MM.1S (cell line): ENCODE data around the gene MBOAT1.

ENCODE experiments used
- DNase-seq: peaks from one replicate; pipeline ENCODE4 v3.0.0-alpha.2; 2015
- H2AFZ ChIP-seq: fragments of 300-600 bp; sonication (generic); 2 replicates; pipeline ENCODE4 v1.6.0; 2016; ENCODE audit warnings: antibody characterized with exemption, low read length
- H3F3A ChIP-seq: fragments of 300-600 bp; sonication (generic); 2 replicates; pipeline ENCODE4 v1.6.1; 2016; ENCODE audit warnings: mild to moderate bottlenecking, antibody characterized with exemption, low read length, moderate library complexity, mixed read lengths; ENCODE audit not compliant: insufficient read depth
- H3K27ac ChIP-seq: fragments of 300-600 bp; sonication (generic); 2 replicates; pipeline ENCODE4 v1.5.1; 2016; ENCODE audit warnings: mild to moderate bottlenecking, low read length
- H3K27me3 ChIP-seq: fragments of 300-600 bp; sonication (generic); replicated peaks from 2 replicates; pipeline ENCODE4 v1.6.0; 2016; ENCODE audit warnings: low read length; ENCODE audit not compliant: insufficient read depth
- H3K36me3 ChIP-seq: fragments of 300-600 bp; sonication (generic); replicated peaks from 2 replicates; pipeline ENCODE4 v1.6.1; 2016; ENCODE audit warnings: mild to moderate bottlenecking, low read length, mixed read lengths; ENCODE audit not compliant: insufficient read depth
- H3K4me1 ChIP-seq: fragments of 300-600 bp; sonication (generic); 2 replicates; pipeline ENCODE4 v1.6.1; 2016; ENCODE audit warnings: low read length, mixed read lengths
- H3K4me2 ChIP-seq: fragments of 300-600 bp; sonication (generic); 2 replicates; pipeline ENCODE4 v1.6.0; 2016; ENCODE audit warnings: low read depth, low read length
- H3K4me3 ChIP-seq: fragments of 300-600 bp; sonication (generic); 2 replicates; pipeline ENCODE4 v1.5.1; 2016; ENCODE audit warnings: low read length, mixed read lengths
- H3K79me2 ChIP-seq: fragments of 300-600 bp; sonication (generic); 2 replicates; pipeline ENCODE4 v1.6.1; 2016; ENCODE audit warnings: mixed run types, low read length, mixed read lengths
- H3K9ac ChIP-seq: fragments of 300-600 bp; sonication (generic); 2 replicates; pipeline ENCODE4 v1.6.1; 2016; ENCODE audit warnings: low read length, mixed read lengths
- H3K9me2 ChIP-seq: fragments of 300-600 bp; sonication (generic); replicated peaks from 2 replicates; pipeline ENCODE4 v1.6.1; 2016; ENCODE audit warnings: mild to moderate bottlenecking, low read length, mixed read lengths; ENCODE audit not compliant: insufficient read depth
- H3K9me3 ChIP-seq: fragments of 300-600 bp; sonication (generic); replicated peaks from 2 replicates; pipeline ENCODE4 v1.6.1; 2016; ENCODE audit warnings: mild to moderate bottlenecking, low read length, mixed read lengths; ENCODE audit not compliant: insufficient read depth
- H4K20me1 ChIP-seq: fragments of 300-600 bp; sonication (generic); 2 replicates; pipeline ENCODE4 v1.6.1; 2016; ENCODE audit warnings: mild to moderate bottlenecking, low read length, moderate library complexity, mixed read lengths; ENCODE audit not compliant: insufficient read depth
- EZH2 ChIP-seq: fragments of 300-600 bp; sonication (generic); optimal IDR thresholded peaks from 2 replicates; pipeline ENCODE3; 2017; ENCODE audit warnings: low read depth, mild to moderate bottlenecking, antibody characterized with exemption, low read length, mixed read lengths
- EZH2phosphoT487 ChIP-seq: fragments of 300-600 bp; sonication (generic); IDR thresholded peaks from 2 replicates; pipeline ENCODE4 v1.6.1; 2018; ENCODE audit warnings: antibody characterized with exemption, low read length
- TF ChIP-seq, protein P1 (sequence below): fragments of 300-600 bp; sonication (generic); IDR thresholded peaks from 2 replicates; pipeline ENCODE4 v1.5.1; 2016; ENCODE audit warnings: antibody characterized with exemption, low read length, mixed read lengths

Gene MBOAT1

DNA sequence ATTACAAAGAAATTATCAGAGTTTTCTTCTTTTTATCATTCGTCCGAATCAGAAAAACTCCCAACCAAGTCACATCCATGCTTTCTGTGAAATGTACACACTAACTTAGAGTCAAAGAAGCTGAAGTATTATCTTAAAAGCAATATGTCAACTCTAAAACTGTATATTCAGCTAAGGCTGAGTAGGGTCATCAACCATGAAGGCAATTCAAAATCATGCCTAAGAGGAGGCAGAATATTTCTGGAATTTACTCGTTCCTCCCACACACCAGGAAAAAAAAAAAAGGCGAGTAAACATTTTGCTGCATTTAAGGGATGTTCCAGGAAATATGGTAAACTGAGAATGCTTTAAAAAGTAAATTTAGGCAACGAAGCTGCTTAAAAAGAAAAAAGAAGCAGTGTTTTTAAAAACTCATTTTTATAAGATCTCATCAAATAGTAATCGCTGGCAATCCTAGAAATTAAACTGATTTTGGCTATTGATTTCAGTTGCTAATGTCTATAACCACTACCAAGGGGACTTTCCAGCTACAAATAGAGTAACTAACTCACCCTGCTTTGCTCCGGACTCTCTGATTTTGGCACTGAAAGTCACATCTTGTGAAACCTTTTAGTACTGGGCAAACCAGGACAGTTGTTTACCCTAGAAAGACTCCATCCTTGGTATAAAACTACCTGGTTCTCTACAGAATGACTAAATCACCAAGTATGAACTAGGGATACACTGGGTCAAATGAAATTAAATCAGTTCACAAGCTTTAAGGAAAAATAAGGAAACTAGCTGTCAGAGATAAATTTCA lies 82.8 kb downstream of the MBOAT1 start:
- no peaks in the 10 kb centered on the region; the same call in 1 of the 2 replicates for H3K79me2 ChIP-seq
- no peaks in the 10 kb centered on the region for H3F3A ChIP-seq
- H3K9ac ChIP-seq = no peak overlapping the region
- H4K20me1 ChIP-seq = no peaks in the 10 kb centered on the region
- H3K9me3 ChIP-seq = no peaks in the 10 kb centered on the region
- TF ChIP-seq EZH2phosphoT487 (no peak), EZH2 (no peak)
- TF ChIP-seq, protein P1, sequence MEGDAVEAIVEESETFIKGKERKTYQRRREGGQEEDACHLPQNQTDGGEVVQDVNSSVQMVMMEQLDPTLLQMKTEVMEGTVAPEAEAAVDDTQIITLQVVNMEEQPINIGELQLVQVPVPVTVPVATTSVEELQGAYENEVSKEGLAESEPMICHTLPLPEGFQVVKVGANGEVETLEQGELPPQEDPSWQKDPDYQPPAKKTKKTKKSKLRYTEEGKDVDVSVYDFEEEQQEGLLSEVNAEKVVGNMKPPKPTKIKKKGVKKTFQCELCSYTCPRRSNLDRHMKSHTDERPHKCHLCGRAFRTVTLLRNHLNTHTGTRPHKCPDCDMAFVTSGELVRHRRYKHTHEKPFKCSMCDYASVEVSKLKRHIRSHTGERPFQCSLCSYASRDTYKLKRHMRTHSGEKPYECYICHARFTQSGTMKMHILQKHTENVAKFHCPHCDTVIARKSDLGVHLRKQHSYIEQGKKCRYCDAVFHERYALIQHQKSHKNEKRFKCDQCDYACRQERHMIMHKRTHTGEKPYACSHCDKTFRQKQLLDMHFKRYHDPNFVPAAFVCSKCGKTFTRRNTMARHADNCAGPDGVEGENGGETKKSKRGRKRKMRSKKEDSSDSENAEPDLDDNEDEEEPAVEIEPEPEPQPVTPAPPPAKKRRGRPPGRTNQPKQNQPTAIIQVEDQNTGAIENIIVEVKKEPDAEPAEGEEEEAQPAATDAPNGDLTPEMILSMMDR = no peak
- H3K9me2 ChIP-seq = no peaks in the 10 kb centered on the region
- no peak for DNase-seq
- no peak overlapping the region for H3K27ac ChIP-seq
- H2AFZ ChIP-seq = no peak overlapping the region
- H3K27me3 ChIP-seq = no peaks in the 10 kb centered on the region
- no peaks in the 10 kb centered on the region for H3K36me3 ChIP-seq
- no peak overlapping the region for H3K4me3 ChIP-seq
- no peaks in the 10 kb centered on the region for H3K4me1 ChIP-seq
- no peak overlapping the region for H3K4me2 ChIP-seq

DNA sequence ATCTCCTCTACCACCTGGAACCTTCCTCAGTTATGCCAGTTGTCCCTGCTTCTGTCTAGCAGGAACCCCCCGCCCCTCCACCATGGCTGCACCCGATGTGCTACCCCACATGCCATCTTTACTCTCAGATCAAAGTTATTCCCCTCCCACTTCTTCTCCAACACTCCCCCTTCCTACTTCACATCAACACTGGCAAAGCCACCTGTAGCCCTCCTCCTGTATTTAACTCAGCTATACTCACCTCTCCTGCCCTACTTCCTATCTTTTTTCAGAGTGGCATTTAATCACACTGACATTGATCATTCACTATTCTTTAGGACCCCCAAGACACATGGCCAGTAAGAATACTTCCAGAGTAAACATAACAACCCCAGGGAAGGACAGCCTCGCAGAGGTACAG lies 84.3 kb downstream of the MBOAT1 start:
- Histone ChIP-seq H3K9me3 (no peaks in the 10 kb centered on the region), H2AFZ (no peak overlapping the region), H3K27me3 (no peaks in the 10 kb centered on the region), H3K36me3 (no peaks in the 10 kb centered on the region), H3K27ac (no peak overlapping the region), H3K4me1 (no peaks in the 10 kb centered on the region), H3K9ac (no peak overlapping the region), H4K20me1 (no peaks in the 10 kb centered on the region), H3K9me2 (no peaks in the 10 kb centered on the region), H3K79me2 (no peaks in the 10 kb centered on the region), H3K4me3 (no peak overlapping the region), H3K4me2 (no peak overlapping the region), H3F3A (no peaks in the 10 kb centered on the region)
- TF ChIP-seq EZH2 = no peak
- no peak for TF ChIP-seq EZH2phosphoT487
- TF ChIP-seq, protein P1 = no peak
- DNase-seq = no peak

DNA sequence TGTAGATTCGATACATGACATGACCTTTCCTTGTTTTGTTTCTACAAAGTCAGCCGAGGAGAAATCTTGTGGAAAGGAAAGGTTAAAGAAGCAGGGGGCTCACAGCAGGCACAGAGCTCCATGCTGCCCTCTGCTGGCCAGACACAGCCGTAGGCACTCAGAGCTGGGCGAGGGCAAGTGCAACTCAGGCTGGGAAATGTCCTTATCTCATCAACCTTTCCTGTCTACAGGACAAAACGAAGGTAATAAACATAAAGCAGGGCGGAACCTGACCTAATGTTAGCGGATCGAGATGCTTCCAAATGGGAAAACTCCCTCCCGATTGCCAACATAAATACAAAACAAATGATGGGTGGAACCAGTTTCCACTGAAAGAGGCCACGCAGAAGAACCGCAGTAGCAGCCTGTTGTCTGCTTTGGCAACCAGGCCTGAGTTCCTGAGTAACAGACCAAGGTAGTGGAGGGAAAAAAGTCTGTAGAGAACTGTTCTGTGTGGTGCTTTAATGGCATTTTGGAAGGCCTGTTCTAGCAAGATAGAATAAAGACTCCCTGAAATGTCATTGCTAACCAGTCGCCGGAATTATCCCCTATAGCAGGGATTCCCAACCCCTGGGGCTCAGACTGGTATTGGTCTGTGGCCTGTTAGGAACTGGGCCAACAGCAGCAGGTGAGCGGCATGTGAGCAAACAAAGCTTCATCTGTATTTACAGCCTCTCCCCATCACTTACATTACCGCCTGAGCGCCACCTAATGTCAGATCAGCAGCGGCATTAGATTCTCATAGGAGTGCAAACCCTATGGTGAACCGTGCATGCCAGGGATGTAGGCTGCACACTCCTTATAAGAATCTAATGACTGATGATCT lies 85.2 kb downstream of the MBOAT1 start:
- H3K9me2 ChIP-seq = no peaks in the 10 kb centered on the region
- H3K4me2 ChIP-seq = no peak overlapping the region
- H3K27me3 ChIP-seq = no peaks in the 10 kb centered on the region
- peak; percentile 41 for DNase-seq
- no peaks in the 10 kb centered on the region for H3K9me3 ChIP-seq
- no peaks in the 10 kb centered on the region for H4K20me1 ChIP-seq
- H3K4me3 ChIP-seq = no peak overlapping the region
- H3K27ac ChIP-seq = no peak overlapping the region
- no peaks in the 10 kb centered on the region for H3K79me2 ChIP-seq
- no peak overlapping the region for H2AFZ ChIP-seq
- no peaks in the 10 kb centered on the region for H3K4me1 ChIP-seq
- no peaks in the 10 kb centered on the region for H3F3A ChIP-seq
- H3K9ac ChIP-seq = no peak overlapping the region
- no peaks in the 10 kb centered on the region for H3K36me3 ChIP-seq
- TF ChIP-seq, protein P1 = peak; percentile 95
- no peak for TF ChIP-seq EZH2
